Neural cell (in vitro differentiated cells): ENCODE measurements around the gene OR11G2.

Source experiments
- CTCF ChIP-seq: fragments of 450-650 bp; IDR thresholded peaks from 2 replicates; pipeline ENCODE4 v1.5.1; 2014; ENCODE audit warnings: antibody characterized with exemption, mild to moderate bottlenecking, moderate library complexity; ENCODE audit not compliant: poor library complexity, severe bottlenecking
- EP300 ChIP-seq: fragments of 450-650 bp; conservative IDR thresholded peaks from 2 replicates; pipeline ENCODE4 v1.6.1; 2014; ENCODE audit warnings: antibody characterized with exemption, mild to moderate bottlenecking, moderate library complexity; ENCODE audit not compliant: poor library complexity, severe bottlenecking
- EZH2 ChIP-seq: fragments of 200-600, 300-800 bp; shearing (Covaris generic), sonication (generic); IDR thresholded peaks from 2 replicates; pipeline ENCODE4 v1.6.1; 2014; ENCODE audit warnings: antibody characterized with exemption, low read length, borderline replicate concordance, mild to moderate bottlenecking; ENCODE audit not compliant: insufficient read depth, poor library complexity, severe bottlenecking
- MXI1 ChIP-seq: fragments of 450-650 bp; conservative IDR thresholded peaks from 2 replicates; pipeline ENCODE4 v1.6.1; 2014; ENCODE audit warnings: antibody characterized with exemption, mild to moderate bottlenecking; ENCODE audit not compliant: poor library complexity, severe bottlenecking
- POLR2AphosphoS5 ChIP-seq: IDR thresholded peaks from 2 replicates; pipeline ENCODE4 v1.6.1; 2012
- SMC3 ChIP-seq: fragments of 450-650 bp; conservative IDR thresholded peaks from 2 replicates; pipeline ENCODE4 v1.6.1; 2014; ENCODE audit warnings: antibody characterized with exemption, mild to moderate bottlenecking, moderate library complexity; ENCODE audit not compliant: poor library complexity
- TAF1 ChIP-seq: IDR thresholded peaks from 2 replicates; pipeline ENCODE4 v1.6.1; 2012; ENCODE audit warnings: low read depth

GRCh38 chr14:20144820-20145219 lies 45.9 kb upstream of the OR11G2 start:
- TF ChIP-seq EP300 (no peak), CTCF (no peak), MXI1 (no peak), EZH2 (no peak), POLR2AphosphoS5 (no peak), TAF1 (no peak), SMC3 (no peak)
